GM12891 (cell line): ENCODE data around the gene ABCA2.

Experiments
- POLR2A ChIP-seq: IDR thresholded peaks from 2 replicates; pipeline ENCODE4 v1.6.1; 2011; ENCODE audit warnings: low read depth, low read length, control low read depth
- POLR2AphosphoS5 ChIP-seq: IDR thresholded peaks from 2 replicates; pipeline ENCODE4 v1.6.1; 2011; ENCODE audit warnings: low read depth, low read length, control low read depth
- TAF1 ChIP-seq: IDR thresholded peaks from 2 replicates; pipeline ENCODE4 v1.6.1; 2011; ENCODE audit warnings: low read depth, low read length, control low read depth

DNA sequence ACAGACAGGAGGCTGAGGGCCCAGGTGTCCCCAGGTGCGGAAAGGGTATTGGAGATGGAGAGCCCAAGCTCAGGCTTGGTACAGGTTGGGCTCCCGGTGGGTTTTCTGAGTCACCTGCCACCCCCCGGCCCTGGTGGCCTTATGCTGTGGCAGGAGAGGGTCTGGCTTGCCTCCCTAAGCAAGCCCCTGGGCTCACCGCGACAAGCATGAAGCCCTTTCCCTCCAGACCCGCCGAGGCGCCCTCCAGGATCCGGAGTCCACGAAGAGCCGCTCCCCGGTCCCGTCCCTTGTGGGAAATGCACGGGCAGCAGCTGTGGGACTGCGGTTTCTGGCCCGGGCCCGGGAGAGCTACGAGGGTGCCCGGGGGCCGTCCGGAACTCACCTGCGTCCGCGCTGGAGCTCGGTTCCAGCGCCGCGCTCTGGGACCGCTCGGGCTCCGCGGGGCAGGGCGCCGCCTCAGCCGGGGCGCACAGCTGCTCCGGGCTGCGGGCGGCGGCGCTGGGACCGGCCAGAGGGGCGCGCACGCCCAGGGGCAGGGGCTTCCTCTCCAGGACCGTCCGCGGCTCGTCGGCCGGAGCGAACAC, 41.6 kb upstream of the ABCA2 start:
- TF ChIP-seq POLR2AphosphoS5 (no peak), TAF1 (no peak), POLR2A (no peak)
